ENCODE results near the gene TNIK. TPM values are rescaled to one million over a fixed set of nuclear protein-coding genes. Genes with fewer than 3 reads are reported as not detected.

Gene TNIK
- total RNA-seq, 1 experiment from 2014 or later = 0.69 TPM

- Histone ChIP-seq H3K27ac (ENCODE audit: low read depth, low read length, poor library complexity, severe bottlenecking) (no peak overlapping the region), H3K4me1 (ENCODE audit: insufficient read depth, low read length, poor library complexity, severe bottlenecking) (no peaks in the 10 kb centered on the region), H3K9me3 (ENCODE audit: low read depth, low read length, poor library complexity, severe bottlenecking) (no peaks in the 10 kb centered on the region), H3K4me3 (ENCODE audit: low read depth, low read length, poor library complexity, severe bottlenecking) (no peak overlapping the region), H3K27me3 (replicated peaks; ENCODE audit: insufficient read depth, low read depth, low read length, poor library complexity) (no peaks in the 10 kb centered on the region), H3K36me3 (ENCODE audit: insufficient read depth, low read length, poor library complexity, severe bottlenecking) (no peaks in the 10 kb centered on the region)
- intact Hi-C loops (cut with micrococcal nuclease; ENCODE audit: unreplicated experiment) = no loop called here
- DNase-seq (ENCODE audit: low spot score) = no peak
- POLR2A ChIA-PET (ENCODE audit: low non-redundant PET) = no interaction called here
- no peak for TF ChIP-seq CTCF (conservative IDR thresholded peaks at IDR 0.05; ENCODE audit: low read depth, low read length)
- TF ChIP-seq EZH2 (IDR thresholded peaks at IDR 0.05; ENCODE audit: borderline replicate concordance, low read depth, low read length, poor library complexity, severe bottlenecking) = no peak
- CTCF ChIA-PET = no interaction called here
- no TSS peak for BruUV-seq (replicated peaks)
Observed at GRCh38 chr3:171267104-171267503, 193.1 kb downstream of the TNIK start.

GRCh38 chr3:171266740-171267073 lies 193.5 kb downstream of the TNIK start:
- intact Hi-C loops (cut with micrococcal nuclease; ENCODE audit: unreplicated experiment) = no loop called here

GRCh38 chr3:171266034-171266739 lies 194.0 kb downstream of the TNIK start:
- no peak overlapping the region for H3K4me3 ChIP-seq (ENCODE audit: low read depth, low read length, poor library complexity, severe bottlenecking)
- no peak for DNase-seq (ENCODE audit: low spot score)
- no peak overlapping the region for H3K27ac ChIP-seq (ENCODE audit: low read depth, low read length, poor library complexity, severe bottlenecking)
- H3K4me1 ChIP-seq (ENCODE audit: insufficient read depth, low read length, poor library complexity, severe bottlenecking) = no peaks in the 10 kb centered on the region
- POLR2A ChIA-PET (ENCODE audit: low non-redundant PET) = no interaction called here
- no TSS peak for BruUV-seq (replicated peaks)
- H3K27me3 ChIP-seq (replicated peaks; ENCODE audit: insufficient read depth, low read depth, low read length, poor library complexity) = no peaks in the 10 kb centered on the region
- H3K9me3 ChIP-seq (ENCODE audit: low read depth, low read length, poor library complexity, severe bottlenecking) = no peaks in the 10 kb centered on the region
- TF ChIP-seq EZH2 (IDR thresholded peaks at IDR 0.05; ENCODE audit: borderline replicate concordance, low read depth, low read length, poor library complexity, severe bottlenecking) = no peak
- no peak for TF ChIP-seq CTCF (conservative IDR thresholded peaks at IDR 0.05; ENCODE audit: low read depth, low read length)
- H3K36me3 ChIP-seq (ENCODE audit: insufficient read depth, low read length, poor library complexity, severe bottlenecking) = no peaks in the 10 kb centered on the region
- CTCF ChIA-PET = no interaction called here
- intact Hi-C loops (cut with micrococcal nuclease; ENCODE audit: unreplicated experiment) = no loop called here

More at GRCh38 chr3:171266740-171267073, 193.5 kb downstream of the TNIK start:
- no TSS peak for BruUV-seq (replicated peaks)
- DNase-seq (ENCODE audit: low spot score) = no peak
- no peaks in the 10 kb centered on the region for H3K27me3 ChIP-seq (replicated peaks; ENCODE audit: insufficient read depth, low read depth, low read length, poor library complexity)
- H3K36me3 ChIP-seq (ENCODE audit: insufficient read depth, low read length, poor library complexity, severe bottlenecking) = no peaks in the 10 kb centered on the region
- no peaks in the 10 kb centered on the region for H3K4me1 ChIP-seq (ENCODE audit: insufficient read depth, low read length, poor library complexity, severe bottlenecking)
- no peak overlapping the region for H3K4me3 ChIP-seq (ENCODE audit: low read depth, low read length, poor library complexity, severe bottlenecking)
- TF ChIP-seq CTCF (conservative IDR thresholded peaks at IDR 0.05; ENCODE audit: low read depth, low read length) (no peak), EZH2 (IDR thresholded peaks at IDR 0.05; ENCODE audit: borderline replicate concordance, low read depth, low read length, poor library complexity, severe bottlenecking) (no peak)
- CTCF ChIA-PET = no interaction called here
- no peaks in the 10 kb centered on the region for H3K9me3 ChIP-seq (ENCODE audit: low read depth, low read length, poor library complexity, severe bottlenecking)
- POLR2A ChIA-PET (ENCODE audit: low non-redundant PET) = no interaction called here
- no peak overlapping the region for H3K27ac ChIP-seq (ENCODE audit: low read depth, low read length, poor library complexity, severe bottlenecking)

Data from A673 (cell line).